Duodenal mucosa (tissue), 2 donors: ENCODE measurements around the gene DPF3.

Source experiments
- H3K27ac ChIP-seq: one replicate; pipeline ENCODE4 v1.7.0; 2013; ENCODE audit warnings: low read depth, low read length
- H3K27me3 ChIP-seq, 2 donors: one replicate each; pipeline ENCODE4 v1.7.0; 2013; ENCODE audit warnings: low read length in 2 of 2, control low read depth in 1 of 2; ENCODE audit not compliant: insufficient read depth in 2 of 2, control insufficient read depth in 1 of 2
- H3K36me3 ChIP-seq, 2 donors: one replicate each; pipeline ENCODE4 v1.7.0; 2013; ENCODE audit warnings: low read length in 2 of 2, control low read depth in 1 of 2; ENCODE audit not compliant: insufficient read depth in 2 of 2, control insufficient read depth in 1 of 2
- H3K4me1 ChIP-seq, 2 donors: one replicate each; pipeline ENCODE4 v1.7.0; 2013; ENCODE audit warnings: low read length in 2 of 2, control low read depth in 1 of 2; ENCODE audit not compliant: insufficient read depth in 2 of 2, control insufficient read depth in 1 of 2
- H3K4me3 ChIP-seq, 2 donors: one replicate each; pipeline ENCODE4 v1.7.0; 2013; ENCODE audit warnings: low read length in 2 of 2, low read depth in 1 of 2
- H3K9ac ChIP-seq, 2 donors: one replicate each; pipeline ENCODE4 v1.7.0; 2013; ENCODE audit warnings: low read length in 2 of 2, low read depth in 1 of 2
- H3K9me3 ChIP-seq, 2 donors: one replicate each; pipeline ENCODE4 v1.7.0; 2013; ENCODE audit warnings: low read length in 2 of 2, control low read depth in 1 of 2; ENCODE audit not compliant: control insufficient read depth in 1 of 2

DPF3 gene

DNA sequence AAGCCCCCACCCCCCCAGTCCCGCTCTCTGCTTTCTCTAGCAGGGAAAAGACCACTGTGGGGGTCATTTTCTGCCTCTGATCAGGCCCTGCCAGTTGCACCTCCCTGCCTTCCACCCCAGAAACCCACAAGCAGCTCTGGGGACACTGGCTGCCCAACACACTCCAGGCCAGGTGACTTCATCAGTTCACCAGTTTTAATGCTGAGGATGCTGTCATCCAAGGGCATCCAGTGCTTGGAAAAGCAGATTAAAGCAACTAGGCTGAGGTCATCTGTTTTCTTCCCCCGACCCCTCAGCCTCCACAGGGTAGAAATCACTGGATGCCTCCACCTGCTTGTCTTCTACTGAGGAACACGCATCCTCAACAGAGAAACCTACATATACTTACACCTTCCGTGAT is 282.4 kb downstream of the DPF3 start:
- Histone ChIP-seq H3K9ac (no peak overlapping the region), H3K36me3 (no peaks in the 10 kb centered on the region), H3K4me1 (no peaks in the 10 kb centered on the region), H3K9me3 (no peaks in the 10 kb centered on the region), H3K27me3 (no peaks in the 10 kb centered on the region), H3K27ac (no peak overlapping the region), H3K4me3 (no peak overlapping the region)

GRCh38 chr14:72610831-72611200 is 283.1 kb downstream of the DPF3 start:
- H3K9ac ChIP-seq = no peak overlapping the region
- H3K4me1 ChIP-seq = no peaks in the 10 kb centered on the region
- no peak overlapping the region for H3K27ac ChIP-seq
- no peaks in the 10 kb centered on the region for H3K36me3 ChIP-seq
- H3K4me3 ChIP-seq = no peak overlapping the region
- H3K9me3 ChIP-seq = no peaks in the 10 kb centered on the region
- no peaks in the 10 kb centered on the region for H3K27me3 ChIP-seq

GRCh38 chr14:72610096-72610830 is 283.6 kb downstream of the DPF3 start:
- H3K9ac ChIP-seq = no peak overlapping the region
- H3K4me3 ChIP-seq = no peak overlapping the region
- H3K27ac ChIP-seq = no peak overlapping the region
- H3K36me3 ChIP-seq = no peaks in the 10 kb centered on the region
- no peaks in the 10 kb centered on the region for H3K27me3 ChIP-seq
- H3K9me3 ChIP-seq = no peaks in the 10 kb centered on the region
- H3K4me1 ChIP-seq = no peaks in the 10 kb centered on the region

GRCh38 chr14:72609205-72609916 is 284.5 kb downstream of the DPF3 start:
- Histone ChIP-seq H3K27ac (no peak overlapping the region), H3K27me3 (no peaks in the 10 kb centered on the region), H3K9me3 (no peaks in the 10 kb centered on the region), H3K9ac (no peak overlapping the region), H3K36me3 (no peaks in the 10 kb centered on the region), H3K4me3 (no peak overlapping the region), H3K4me1 (no peaks in the 10 kb centered on the region)

- Histone ChIP-seq H3K27me3 (no peaks in the 10 kb centered on the region), H3K27ac (no peak overlapping the region), H3K4me3 (no peak overlapping the region), H3K4me1 (no peaks in the 10 kb centered on the region), H3K36me3 (no peaks in the 10 kb centered on the region), H3K9me3 (no peaks in the 10 kb centered on the region), H3K9ac (no peak overlapping the region)
Measured at GRCh38 chr14:72608391-72609204, 285.3 kb downstream of the DPF3 start.

GRCh38 chr14:72607386-72608130 is 286.3 kb downstream of the DPF3 start:
- Histone ChIP-seq H3K36me3 (no peaks in the 10 kb centered on the region), H3K4me1 (no peaks in the 10 kb centered on the region), H3K27ac (no peak overlapping the region), H3K4me3 (no peak overlapping the region), H3K9me3 (no peaks in the 10 kb centered on the region), H3K27me3 (no peaks in the 10 kb centered on the region), H3K9ac (no peak overlapping the region)

DNA sequence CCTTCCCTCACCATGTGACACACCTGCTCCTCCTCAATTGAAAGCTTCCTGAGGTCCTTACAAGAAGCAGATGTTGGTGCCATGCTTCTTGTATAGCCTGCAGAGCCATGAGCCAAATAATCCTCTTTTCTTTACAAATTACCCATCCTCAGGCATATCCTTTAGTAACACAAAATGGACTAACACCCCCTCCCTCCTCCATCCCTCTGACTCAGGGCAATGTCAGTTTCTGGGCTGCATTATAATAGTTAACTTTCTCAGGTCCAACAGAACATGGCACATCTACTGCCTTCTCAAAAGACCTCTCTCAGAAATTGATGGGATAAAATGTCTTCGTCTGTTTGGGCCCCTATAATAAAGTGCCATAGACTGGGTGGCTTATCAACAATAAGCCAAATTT is 287.0 kb downstream of the DPF3 start:
- Histone ChIP-seq H3K4me3 (no peak overlapping the region), H3K9me3 (no peaks in the 10 kb centered on the region), H3K27ac (no peak overlapping the region), H3K4me1 (no peaks in the 10 kb centered on the region), H3K27me3 (no peaks in the 10 kb centered on the region), H3K9ac (no peak overlapping the region), H3K36me3 (no peaks in the 10 kb centered on the region)

GRCh38 chr14:72605921-72606220 is 288.0 kb downstream of the DPF3 start:
- Histone ChIP-seq H3K9me3 (no peaks in the 10 kb centered on the region), H3K27me3 (no peaks in the 10 kb centered on the region), H3K4me3 (no peak overlapping the region), H3K9ac (no peak overlapping the region), H3K4me1 (no peaks in the 10 kb centered on the region), H3K27ac (no peak overlapping the region), H3K36me3 (no peaks in the 10 kb centered on the region)

- H3K9me3 ChIP-seq = no peaks in the 10 kb centered on the region
- H3K4me1 ChIP-seq = no peaks in the 10 kb centered on the region
- H3K36me3 ChIP-seq = no peaks in the 10 kb centered on the region
- H3K9ac ChIP-seq = no peak overlapping the region
- no peaks in the 10 kb centered on the region for H3K27me3 ChIP-seq
- no peak overlapping the region for H3K27ac ChIP-seq
- no peak overlapping the region for H3K4me3 ChIP-seq
Measured at GRCh38 chr14:72605096-72605920, 288.6 kb downstream of the DPF3 start.
